ENCODE measurements around the gene NKAIN2.
"Not testable (repeated sequence)": the region's sequence is repeated elsewhere in the genome, so short reads cannot be mapped to it uniquely, and the experiment has no call there.

The NKAIN2 gene

GRCh38 chr6:124694139-124694705 is 890.6 kb downstream of the NKAIN2 start:
- DNase-seq (ENCODE audit: low read depth) = no peak

GRCh38 chr6:124699038-124699437 is 895.4 kb downstream of the NKAIN2 start:
- DNase-seq (ENCODE audit: low read depth) = no peak

- DNase-seq (ENCODE audit: low read depth) = no peak
Observed at GRCh38 chr6:124703541-124703940, 899.9 kb downstream of the NKAIN2 start.

GRCh38 chr6:124712532-124712931 is 908.9 kb downstream of the NKAIN2 start:
- DNase-seq (ENCODE audit: low read depth) = not testable (repeated sequence)

- no peak for DNase-seq (ENCODE audit: low read depth)
Observed at GRCh38 chr6:124714728-124715127, 911.1 kb downstream of the NKAIN2 start.

- DNase-seq (ENCODE audit: low read depth) = no peak
Observed at GRCh38 chr6:124719913-124720312, 916.2 kb downstream of the NKAIN2 start.

- no peak for DNase-seq (ENCODE audit: low read depth)
Observed at GRCh38 chr6:124721331-124721730, 917.7 kb downstream of the NKAIN2 start.

- DNase-seq (ENCODE audit: low read depth) = no peak
Observed at GRCh38 chr6:124722141-124722878, 918.6 kb downstream of the NKAIN2 start.

- DNase-seq (ENCODE audit: low read depth) = no peak
Observed at GRCh38 chr6:124723671-124724070, 920.0 kb downstream of the NKAIN2 start.

GRCh38 chr6:124737804-124738203 is 934.1 kb downstream of the NKAIN2 start:
- not testable (repeated sequence) for DNase-seq (ENCODE audit: low read depth)

GRCh38 chr6:124738482-124738881 is 934.8 kb downstream of the NKAIN2 start:
- no peak for DNase-seq (ENCODE audit: low read depth)

- no peak for DNase-seq (ENCODE audit: low read depth)
Observed at GRCh38 chr6:124741341-124741740, 937.7 kb downstream of the NKAIN2 start.

- no peak for DNase-seq (ENCODE audit: low read depth)
Observed at GRCh38 chr6:124742971-124743370, 939.3 kb downstream of the NKAIN2 start.

- DNase-seq (ENCODE audit: low read depth) = no peak
Observed at GRCh38 chr6:124743420-124743819, 939.8 kb downstream of the NKAIN2 start.

- DNase-seq (ENCODE audit: low read depth) = no peak
Observed at GRCh38 chr6:124747349-124747748, 943.7 kb downstream of the NKAIN2 start.

GRCh38 chr6:124748778-124749177 is 945.1 kb downstream of the NKAIN2 start:
- DNase-seq (ENCODE audit: low read depth) = no peak

- DNase-seq (ENCODE audit: low read depth) = no peak
Observed at GRCh38 chr6:124753001-124753400, 949.3 kb downstream of the NKAIN2 start.

GRCh38 chr6:124753562-124754105 is 950.0 kb downstream of the NKAIN2 start:
- DNase-seq (ENCODE audit: low read depth) = no peak

- no peak for DNase-seq (ENCODE audit: low read depth)
Observed at GRCh38 chr6:124755321-124755720, 951.7 kb downstream of the NKAIN2 start.

- no peak for DNase-seq (ENCODE audit: low read depth)
Observed at GRCh38 chr6:124757560-124757959, 953.9 kb downstream of the NKAIN2 start.

GRCh38 chr6:124758663-124759062 is 955.0 kb downstream of the NKAIN2 start:
- DNase-seq (ENCODE audit: low read depth) = no peak

GRCh38 chr6:124765280-124765679 is 961.6 kb downstream of the NKAIN2 start:
- no peak for DNase-seq (ENCODE audit: low read depth)

- DNase-seq (ENCODE audit: low read depth) = no peak
Observed at GRCh38 chr6:124768224-124768623, 964.6 kb downstream of the NKAIN2 start.

All from stimulated activated CD8-positive, alpha-beta memory T cell treated with anti-CD3 and anti-CD28 coated beads, Interleukin-4, amount 100 ng/mL, for 24 hours (primary cell).